ENCODE data around the gene TMEM256. TPM values are rescaled to one million over a fixed set of nuclear protein-coding genes. Genes with fewer than 3 reads are reported as not detected.

TMEM256 gene
- total RNA-seq, 2 donors from 2014 or later: 133 to 175 TPM

DNA sequence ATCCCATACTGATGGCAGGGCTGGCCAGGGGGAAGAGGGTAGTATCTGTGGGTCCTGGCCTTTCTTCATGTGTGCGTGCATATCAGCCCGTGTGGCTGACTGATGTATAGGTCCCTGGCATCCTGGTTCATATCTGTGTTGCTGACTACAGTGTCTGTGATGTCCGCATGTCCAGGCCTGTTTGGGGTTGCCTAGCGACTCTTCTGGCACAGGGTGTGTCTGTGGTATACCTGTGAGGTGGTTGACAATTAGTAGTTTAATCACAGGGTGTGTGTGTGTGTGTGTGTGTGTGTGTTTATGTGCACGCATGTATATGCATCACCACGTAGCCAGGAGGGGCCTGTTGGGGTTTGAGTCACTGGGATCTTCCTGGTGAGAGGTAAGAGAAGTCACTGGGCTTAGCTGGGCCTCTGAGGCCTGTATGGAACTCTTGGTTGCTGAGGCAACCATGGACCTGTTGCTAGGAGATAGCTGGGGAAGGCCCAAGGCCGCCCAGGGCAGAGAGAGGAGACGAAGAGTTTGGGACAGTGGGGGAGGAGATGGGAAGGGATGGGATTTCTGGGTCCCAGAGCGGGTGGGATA lies 49.5 kb downstream of the TMEM256 start:
- Histone ChIP-seq H3K36me3 (ENCODE audit: control insufficient read depth, insufficient read depth, low read length) (no peaks in the 10 kb centered on the region), H3K9ac (ENCODE audit: extremely low read depth, low read length, poor library complexity, severe bottlenecking) (no peak overlapping the region), H3K4me3 (ENCODE audit: low read length) (no peak overlapping the region), H3K4me1 (ENCODE audit: control insufficient read depth, insufficient read depth, low read length) (peaks cover 5% of the 10 kb centered on the region), H3K27ac (ENCODE audit: low read depth, low read length) (peak overlapping the region; percentile 21), H3K9me3 (ENCODE audit: control insufficient read depth, low read length) (no peaks in the 10 kb centered on the region), H3K27me3 (ENCODE audit: control insufficient read depth, insufficient read depth, low read length, poor library complexity, severe bottlenecking) (no peaks in the 10 kb centered on the region)
- peaks cover 24% of the 10 kb centered on the region for H3K27me3 Mint-ChIP-seq (ENCODE audit: insufficient read depth)
- WGBS, 2 experiments (ENCODE audit: insufficient coverage in 1 of 2, insufficient read length in 1 of 2): 47 to 90% methylated on average over 2 to 9 of the region's 9 CpGs
- TF ChIP-seq, protein P1, sequence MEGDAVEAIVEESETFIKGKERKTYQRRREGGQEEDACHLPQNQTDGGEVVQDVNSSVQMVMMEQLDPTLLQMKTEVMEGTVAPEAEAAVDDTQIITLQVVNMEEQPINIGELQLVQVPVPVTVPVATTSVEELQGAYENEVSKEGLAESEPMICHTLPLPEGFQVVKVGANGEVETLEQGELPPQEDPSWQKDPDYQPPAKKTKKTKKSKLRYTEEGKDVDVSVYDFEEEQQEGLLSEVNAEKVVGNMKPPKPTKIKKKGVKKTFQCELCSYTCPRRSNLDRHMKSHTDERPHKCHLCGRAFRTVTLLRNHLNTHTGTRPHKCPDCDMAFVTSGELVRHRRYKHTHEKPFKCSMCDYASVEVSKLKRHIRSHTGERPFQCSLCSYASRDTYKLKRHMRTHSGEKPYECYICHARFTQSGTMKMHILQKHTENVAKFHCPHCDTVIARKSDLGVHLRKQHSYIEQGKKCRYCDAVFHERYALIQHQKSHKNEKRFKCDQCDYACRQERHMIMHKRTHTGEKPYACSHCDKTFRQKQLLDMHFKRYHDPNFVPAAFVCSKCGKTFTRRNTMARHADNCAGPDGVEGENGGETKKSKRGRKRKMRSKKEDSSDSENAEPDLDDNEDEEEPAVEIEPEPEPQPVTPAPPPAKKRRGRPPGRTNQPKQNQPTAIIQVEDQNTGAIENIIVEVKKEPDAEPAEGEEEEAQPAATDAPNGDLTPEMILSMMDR (conservative IDR thresholded peaks at IDR 0.05): no peak
- no peak overlapping the region for H3K27ac Mint-ChIP-seq
- H3K4me1 Mint-ChIP-seq: peaks cover 11% of the 10 kb centered on the region
- H3K4me3 Mint-ChIP-seq: no peak overlapping the region
- no peak for DNase-seq
- no peaks in the 10 kb centered on the region for H3K36me3 Mint-ChIP-seq (ENCODE audit: low read depth)
- no peaks in the 10 kb centered on the region for H3K9me3 Mint-ChIP-seq

Other genes starting within 250 kb of the TMEM256 start
- 10 to 100 TPM in 1 of 2 donors, 1 to 10 TPM in 1; 6.8 to 14.2 TPM for gene ASGR1, start 224.7 kb downstream of the TMEM256 start, total RNA-seq
- 10 to 100 TPM; 35.1 to 68.5 TPM for gene DLG4, start 184.3 kb downstream of the TMEM256 start, total RNA-seq
- 100 to 1,000 TPM; 337 to 459 TPM for gene ACADVL, start 184.2 kb downstream of the TMEM256 start, total RNA-seq
- 100 to 1,000 TPM in 1 of 2 donors, 10 to 100 TPM in 1; 98.2 to 116 TPM for gene DVL2, start 169.6 kb downstream of the TMEM256 start, total RNA-seq
- gene PHF23, start 164.6 kb downstream of the TMEM256 start, total RNA-seq: 10 to 100 TPM; 67.3 to 71.6 TPM
- 100 to 1,000 TPM; 264 to 317 TPM for gene GABARAP, start 161.6 kb downstream of the TMEM256 start, total RNA-seq
- 100 to 1,000 TPM; 123 to 125 TPM for gene CTDNEP1, start 152.4 kb downstream of the TMEM256 start, total RNA-seq
- 10 to 100 TPM; 45.3 to 68.0 TPM for gene ELP5, start 151.9 kb downstream of the TMEM256 start, total RNA-seq
- 100 to 1,000 TPM; 142 to 149 TPM for gene CLDN7, start 141.6 kb downstream of the TMEM256 start, total RNA-seq
- 1 to 10 TPM; 2.2 to 5.4 TPM for gene SLC2A4, start 122.4 kb downstream of the TMEM256 start, total RNA-seq
- gene YBX2, start 109.5 kb downstream of the TMEM256 start, total RNA-seq: 10 to 100 TPM in 1 of 2 donors, 1 to 10 TPM in 1; 6.6 to 15.9 TPM
- gene EIF5A, start 96.5 kb downstream of the TMEM256 start, total RNA-seq: 100 to 1,000 TPM; 488 to 556 TPM
- 10 to 100 TPM; 43.6 to 47.2 TPM for gene GPS2, start 88.7 kb downstream of the TMEM256 start, total RNA-seq
- gene NEURL4, start 74.8 kb downstream of the TMEM256 start, total RNA-seq: 10 to 100 TPM; 51.3 to 52.7 TPM
- gene ACAP1, start 67.6 kb downstream of the TMEM256 start, total RNA-seq: 1 to 10 TPM; 4.5 to 8.4 TPM
- gene KCTD11, start 51.9 kb downstream of the TMEM256 start, total RNA-seq: 1 to 10 TPM; 7.1 to 8.4 TPM
- gene TMEM95, start 48.9 kb downstream of the TMEM256 start, total RNA-seq: not detected
- 10 to 100 TPM; 11.0 to 11.7 TPM for gene TNK1, start 23.0 kb downstream of the TMEM256 start, total RNA-seq
- gene PLSCR3, start 9.6 kb downstream of the TMEM256 start, total RNA-seq: 10 to 100 TPM; 21.0 to 26.2 TPM
- gene NLGN2, start 3.7 kb upstream of the TMEM256 start, total RNA-seq: 100 to 1,000 TPM in 1 of 2 donors, 10 to 100 TPM in 1; 78.5 to 121 TPM
- under 1 TPM; 0.46 to 0.49 TPM for gene SPEM1, start 16.2 kb upstream of the TMEM256 start, total RNA-seq
- gene SPEM2, start 21.5 kb upstream of the TMEM256 start, total RNA-seq: not detected
- not detected for gene SPEM3, start 24.8 kb upstream of the TMEM256 start, total RNA-seq
- 1 to 10 TPM; 6.5 to 8.6 TPM for gene TMEM102, start 31.3 kb upstream of the TMEM256 start, total RNA-seq
- 1 to 10 TPM; 4.0 to 8.8 TPM for gene FGF11, start 35.4 kb upstream of the TMEM256 start, total RNA-seq
- gene CHRNB1, start 41.0 kb upstream of the TMEM256 start, total RNA-seq: 10 to 100 TPM in 1 of 2 donors, 1 to 10 TPM in 1; 8.7 to 11.6 TPM
- gene ZBTB4, start 75.5 kb upstream of the TMEM256 start, total RNA-seq: 10 to 100 TPM; 18.8 to 25.5 TPM
- gene SLC35G6, start 77.3 kb upstream of the TMEM256 start, total RNA-seq: under 1 TPM in 1 of 2 donors, not detected in 1; 0.33 TPM
- gene POLR2A, start 80.3 kb upstream of the TMEM256 start, total RNA-seq: 100 to 1,000 TPM; 129 to 189 TPM
- gene TNFSF12, start 145.0 kb upstream of the TMEM256 start, total RNA-seq: 1 to 10 TPM; 8.3 to 8.4 TPM
- 1 to 10 TPM; 1.7 to 3.0 TPM for gene TNFSF13, start 154.7 kb upstream of the TMEM256 start, total RNA-seq
- gene SENP3, start 157.8 kb upstream of the TMEM256 start, total RNA-seq: 10 to 100 TPM; 71.5 to 82.3 TPM
- gene CD68, start 175.5 kb upstream of the TMEM256 start, total RNA-seq: under 1 TPM in 1 of 2 donors, not detected in 1; 0.44 TPM
- gene MPDU1, start 179.8 kb upstream of the TMEM256 start, total RNA-seq: 10 to 100 TPM; 47.4 to 56.6 TPM
- 1 to 10 TPM; 6.4 to 7.3 TPM for gene SOX15, start 186.0 kb upstream of the TMEM256 start, total RNA-seq
- 10 to 100 TPM; 52.1 to 53.9 TPM for gene FXR2, start 210.8 kb upstream of the TMEM256 start, total RNA-seq
- 100 to 1,000 TPM in 1 of 2 donors, 10 to 100 TPM in 1; 82.7 to 103 TPM for gene SAT2, start 223.7 kb upstream of the TMEM256 start, total RNA-seq
- gene SHBG, start 226.0 kb upstream of the TMEM256 start, total RNA-seq: 1 to 10 TPM in 1 of 2 donors, under 1 TPM in 1; 0.77 to 1.9 TPM
- 1 to 10 TPM; 6.4 to 7.5 TPM for gene ATP1B2, start 246.8 kb upstream of the TMEM256 start, total RNA-seq